ENCODE results near the gene FIBCD1.
"Not testable (repeated sequence)": the region's sequence is repeated elsewhere in the genome, so short reads cannot be mapped to it uniquely, and the experiment has no call there.

The FIBCD1 gene

GRCh38 chr9:130954925-130955324, 15.9 kb upstream of the FIBCD1 start:
- DNase-seq (ENCODE audit: low spot score): not testable (repeated sequence)

DNA sequence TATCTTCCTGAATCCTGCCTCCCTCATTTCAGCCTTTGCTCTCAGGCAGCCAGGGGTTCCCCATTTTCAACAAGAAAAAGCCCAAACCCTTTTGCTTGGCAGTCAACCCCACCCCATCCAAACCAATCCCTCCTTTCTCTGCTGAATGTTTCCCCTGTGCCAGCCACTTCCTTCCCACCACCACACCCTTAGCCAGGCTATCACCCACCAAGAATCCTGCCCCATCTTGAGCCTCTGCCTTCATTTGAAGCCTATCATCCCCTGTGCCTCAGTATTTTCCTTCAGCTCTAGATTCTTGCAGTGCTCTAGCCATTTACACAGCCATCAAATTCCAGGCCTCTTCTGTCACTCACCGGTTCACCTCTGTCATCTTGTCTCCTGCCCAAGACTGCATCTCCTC, 15.3 kb upstream of the FIBCD1 start:
- DNase-seq (ENCODE audit: low spot score): no peak

DNA sequence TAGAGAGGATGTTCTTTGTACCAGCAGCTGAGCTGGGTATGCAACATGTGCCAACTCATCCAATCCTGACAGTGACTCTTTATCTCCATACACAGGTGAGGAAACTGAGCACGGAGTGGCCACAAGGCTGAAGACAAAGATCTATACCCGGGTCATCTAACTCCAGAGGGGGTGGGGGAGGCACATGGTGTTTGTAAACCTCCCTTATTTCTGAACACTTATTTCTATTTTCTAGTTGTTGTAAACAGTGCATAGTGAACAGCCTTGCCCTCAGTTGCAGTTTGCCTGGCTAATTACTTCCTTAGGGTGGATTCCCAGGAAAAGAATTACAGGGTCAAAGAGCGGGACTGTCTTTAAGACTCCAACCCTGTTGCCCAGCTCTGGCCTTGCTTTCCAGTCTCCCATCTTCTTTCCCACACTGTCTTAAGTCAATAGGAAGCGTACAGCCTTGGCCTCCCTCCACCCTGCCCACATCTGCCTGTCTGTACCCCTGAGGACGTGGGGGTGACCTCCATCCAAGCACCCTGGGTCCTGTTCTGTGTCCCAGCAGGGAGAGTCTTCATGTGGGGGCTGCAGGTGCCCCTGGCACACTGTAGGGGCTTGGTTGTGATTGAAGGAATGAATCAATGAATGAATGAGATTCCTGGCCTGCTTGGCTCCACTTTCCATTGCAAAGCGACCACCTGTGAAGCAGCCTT, 13.2 kb upstream of the FIBCD1 start:
- no peak for DNase-seq (ENCODE audit: low spot score)

DNA sequence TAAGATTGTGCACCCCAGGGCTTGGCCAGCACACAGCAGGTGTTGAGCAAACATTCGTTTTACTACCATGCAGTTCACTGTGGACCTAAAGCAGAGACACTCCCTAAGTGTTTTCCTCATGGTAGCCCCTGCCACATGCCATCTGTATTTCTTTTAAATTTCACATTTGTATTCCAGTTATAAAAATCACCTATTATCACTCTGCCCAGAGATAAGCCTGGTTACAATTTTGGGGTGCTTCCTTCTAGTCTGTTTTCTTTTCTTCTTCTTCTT, 10.9 kb upstream of the FIBCD1 start:
- no peak for DNase-seq (ENCODE audit: low spot score)

GRCh38 chr9:130949188-130950038, 10.4 kb upstream of the FIBCD1 start:
- no peak for DNase-seq (ENCODE audit: low spot score)

GRCh38 chr9:130948266-130948665, 9.2 kb upstream of the FIBCD1 start:
- DNase-seq (ENCODE audit: low spot score): no peak

DNA sequence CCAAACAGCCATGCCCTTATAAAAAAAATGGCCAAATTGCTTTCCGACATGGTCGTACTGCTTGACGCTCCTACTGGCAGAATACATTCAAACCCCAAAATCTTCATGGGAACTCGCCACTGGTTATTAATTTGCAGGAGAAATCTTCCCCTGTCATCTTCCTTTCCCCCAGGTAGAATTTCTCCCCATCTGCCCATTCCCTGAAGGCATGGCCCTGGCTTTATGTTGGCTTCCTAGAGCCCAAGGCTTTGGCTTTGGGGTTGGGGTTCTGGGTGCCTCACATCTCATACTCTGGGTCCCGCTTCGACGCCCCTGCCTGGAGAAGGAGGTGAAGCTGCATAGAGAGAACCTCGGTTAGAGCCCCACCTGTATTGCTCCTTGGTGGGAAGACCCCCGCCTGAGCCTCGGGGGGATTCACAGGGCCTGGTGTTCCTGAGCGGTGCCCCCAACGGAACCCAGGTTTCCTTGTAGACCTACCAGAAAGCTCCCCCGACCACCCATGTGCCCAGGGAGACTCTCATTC, 8.6 kb upstream of the FIBCD1 start:
- DNase-seq (ENCODE audit: low spot score): no peak

- DNase-seq (ENCODE audit: low spot score): no peak
Observed at GRCh38 chr9:130946766-130947617, 7.9 kb upstream of the FIBCD1 start.

GRCh38 chr9:130945173-130945572, 6.1 kb upstream of the FIBCD1 start:
- no peak for DNase-seq (ENCODE audit: low spot score)

DNA sequence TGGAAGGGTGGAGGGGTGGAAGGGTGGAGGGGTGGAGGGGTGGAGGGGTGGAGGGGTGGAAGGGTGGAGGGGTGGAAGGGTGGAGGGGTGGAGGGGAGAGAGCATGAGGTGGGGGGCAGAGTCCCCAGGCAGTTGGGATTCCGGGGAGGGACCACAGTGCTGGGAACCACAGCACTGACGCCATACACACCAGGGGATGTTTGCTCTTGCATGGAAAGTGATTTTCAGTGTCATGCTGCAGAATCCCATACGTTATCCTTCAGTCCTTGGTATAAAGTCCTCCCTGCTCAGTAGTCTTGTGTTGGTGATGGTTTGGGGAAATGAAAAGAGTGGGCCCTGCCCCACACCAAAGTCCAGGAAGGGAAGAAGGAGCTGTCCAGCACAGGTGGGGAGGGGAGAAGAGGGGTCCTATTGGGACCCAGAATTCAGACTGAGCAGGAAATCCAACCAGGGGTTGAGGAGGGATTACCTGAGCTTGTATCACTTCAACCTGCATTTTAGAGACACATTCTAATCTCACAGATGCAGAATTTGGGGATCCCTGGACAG, 5.5 kb upstream of the FIBCD1 start:
- no peak for DNase-seq (ENCODE audit: low spot score)

- no peak for DNase-seq (ENCODE audit: low spot score)
Observed at GRCh38 chr9:130943777-130944176, 4.7 kb upstream of the FIBCD1 start.

- DNase-seq (ENCODE audit: low spot score): no peak
Observed at GRCh38 chr9:130943221-130943620, 4.2 kb upstream of the FIBCD1 start.

GRCh38 chr9:130942679-130943078, 3.6 kb upstream of the FIBCD1 start:
- no peak for DNase-seq (ENCODE audit: low spot score)

DNA sequence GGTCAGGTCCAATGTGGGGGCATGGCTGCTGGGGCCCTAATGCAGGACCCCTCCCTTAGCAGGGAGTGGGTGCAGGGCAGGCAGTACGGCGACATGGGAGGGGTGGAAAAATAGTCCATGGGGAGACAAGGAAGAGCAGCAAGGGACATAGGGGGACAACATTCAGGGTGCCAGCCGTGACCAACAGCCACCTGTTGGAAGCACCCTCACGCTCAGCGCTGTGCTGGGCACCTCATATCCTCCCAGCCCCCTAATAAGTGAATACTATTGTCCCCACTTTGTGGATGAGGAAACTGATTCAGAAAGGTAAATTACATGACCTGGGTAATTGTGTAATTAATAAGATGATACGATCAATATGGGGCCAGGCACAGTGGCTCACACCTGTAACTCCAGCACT, 3.0 kb upstream of the FIBCD1 start:
- no peak for DNase-seq (ENCODE audit: low spot score)

GRCh38 chr9:130940693-130941576, 1.9 kb upstream of the FIBCD1 start:
- DNase-seq (ENCODE audit: low spot score): peak; percentile 96

GRCh38 chr9:130940027-130940549, 1.0 kb upstream of the FIBCD1 start:
- no peak for DNase-seq (ENCODE audit: low spot score)

- peak; percentile 62 for DNase-seq (ENCODE audit: low spot score)
Observed at GRCh38 chr9:130939405-130940026, 469 bp upstream of the FIBCD1 start.

DNA sequence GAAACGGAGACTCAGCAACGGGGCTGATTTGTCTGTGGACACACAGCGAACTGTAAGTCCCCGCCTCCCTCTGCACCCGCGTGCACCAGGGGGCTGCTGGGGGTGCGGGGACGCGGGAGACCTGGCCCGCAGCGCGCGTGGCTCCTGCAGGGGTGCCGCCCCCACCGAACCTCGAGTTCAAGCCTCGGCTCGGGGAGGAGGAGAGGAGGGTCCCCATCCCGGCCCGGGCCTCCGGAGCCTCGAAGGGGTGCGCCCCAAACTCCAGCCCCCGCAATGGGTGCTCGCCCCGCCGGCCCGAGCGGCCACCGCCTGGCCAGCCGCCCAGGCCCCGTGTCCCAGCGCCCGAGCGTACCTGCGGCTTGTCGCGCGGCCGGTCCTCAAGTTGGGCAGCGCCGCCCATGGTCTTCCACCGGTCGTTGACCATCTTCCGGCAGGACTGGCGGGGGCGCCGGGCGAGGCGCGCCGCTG, 829 bp downstream of the FIBCD1 start:
- DNase-seq (ENCODE audit: low spot score): no peak

DNA sequence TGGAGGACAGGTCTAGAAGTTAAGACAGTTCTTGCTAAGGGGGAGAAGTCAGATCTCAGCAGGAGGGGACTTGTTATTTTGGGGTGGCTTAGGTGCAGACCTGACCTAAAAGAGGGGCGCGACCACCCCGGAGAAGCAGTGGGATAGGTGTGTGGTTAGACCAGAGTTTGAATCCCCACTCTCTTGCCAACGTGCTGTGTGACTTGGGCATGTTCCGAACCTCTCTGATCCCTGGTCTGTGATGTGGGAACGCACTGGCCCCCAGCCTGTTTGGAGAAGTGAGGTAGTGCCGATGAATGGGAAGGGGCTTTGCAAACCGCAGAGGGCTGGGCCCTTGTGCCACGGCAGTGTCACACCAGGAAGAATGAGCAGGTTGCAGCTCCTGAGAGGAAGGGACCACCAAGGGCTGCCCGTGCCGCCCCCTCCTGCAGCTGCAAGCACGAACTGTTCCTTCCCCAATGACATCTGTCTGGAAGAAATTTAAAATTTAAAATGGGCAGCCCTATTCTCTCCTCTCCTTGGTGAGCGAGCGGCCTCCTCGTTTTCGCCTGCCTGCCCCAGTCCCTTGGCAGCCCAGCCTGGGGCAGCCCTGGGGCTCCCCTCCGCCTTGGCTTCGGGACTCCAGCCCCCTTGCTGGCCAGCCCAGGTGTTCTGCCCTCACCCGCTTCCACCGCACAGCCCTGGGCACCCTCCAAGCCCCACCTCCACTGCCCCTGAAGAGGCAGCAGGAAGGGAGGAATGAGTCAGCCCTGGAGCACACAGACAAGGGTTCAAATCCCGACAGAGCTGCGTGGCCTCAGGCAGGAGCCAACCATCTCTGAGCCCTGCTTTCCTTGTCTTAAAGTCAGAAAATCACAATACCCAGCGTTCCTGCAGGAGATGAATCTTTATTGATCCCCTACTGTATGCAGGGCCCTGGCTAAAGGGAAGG, 1.6 kb downstream of the FIBCD1 start:
- DNase-seq (ENCODE audit: low spot score): no peak
